Right lobe of liver (tissue), 6 donors: ENCODE measurements around the gene MMP25. TPM values are rescaled to one million over a fixed set of nuclear protein-coding genes. Genes with fewer than 3 reads are reported as not detected.

Experiments
- ATAC-seq, 4 donors: fragments of 200-7000 bp; cut with Tn5 transposase; one replicate each; pipeline ENCODE4 v1.9.1; 2020; ENCODE audit warnings: mild to moderate bottlenecking in 4 of 4, moderate library complexity in 4 of 4
- DNase-seq, 3 donors: peaks; one replicate each; pipeline ENCODE4 v3.0.0-alpha.2; 2020
- H3K27ac ChIP-seq, 3 donors: fragments of 200-600 bp; one replicate each; pipeline ENCODE4 v1.8.0; 2022
- H3K27me3 ChIP-seq, 2 donors: fragments of 200-600 bp; one replicate each; pipeline ENCODE4 v1.8.0; 2022
- H3K36me3 ChIP-seq, 4 donors: fragments of 200-600 bp; sonication (generic) in 1 of 4; one replicate each; pipeline versions ENCODE4 v1.5.1 to v1.8.0; 2017 to 2022; ENCODE audit warnings: control low read depth in 1 of 4
- H3K4me1 ChIP-seq, 4 donors: fragments of 200-600 bp; sonication (generic) in 1 of 4; one replicate each; pipeline versions ENCODE4 v1.5.1 to v1.8.0; 2017 to 2022; ENCODE audit warnings: control low read depth in 1 of 4
- H3K4me3 ChIP-seq, 3 donors: fragments of 200-600 bp; one replicate each; pipeline ENCODE4 v1.8.0; 2022
- H3K9me3 ChIP-seq, 4 donors: fragments of 200-600 bp; sonication (generic) in 1 of 4; one replicate each; pipeline versions ENCODE4 v1.5.1 to v1.8.0; 2017 to 2022; ENCODE audit warnings: control low read depth in 1 of 4
- CTCF ChIP-seq, 4 donors: fragments of 200-600 bp in 3 of 4; fragments of 450-650 bp in 1 of 4; IDR thresholded peaks; one replicate each; pipeline versions ENCODE4 v1.5.1 to v1.8.0; 2016 to 2022; ENCODE audit warnings: antibody characterized with exemption in 4 of 4, mild to moderate bottlenecking in 2 of 4
- POLR2A ChIP-seq: fragments of 450-650 bp; IDR thresholded peaks from one replicate; pipeline ENCODE4 v1.6.1; 2017; ENCODE audit warnings: antibody characterized with exemption, mild to moderate bottlenecking
- WGBS: methylation state at CpG from one replicate; pipeline ENCODE4 v1.1.6; 2018; ENCODE audit warnings: low coverage, low lambda C conversion rate; ENCODE audit not compliant: insufficient coverage; ENCODE audit errors: missing lambda C conversion rate; 5-methylcytosine and 5-hydroxymethylcytosine counted together
- intact Hi-C, 2 donors: fragments of 100-400 bp; cut with DNase I; formaldehyde crosslinking; loops; one replicate each; pipeline versions ENCODE4 v1.11.2 to v1.14.1; 2022
- total RNA-seq, 6 experiments: library from RNA; depleted of rRNA in 2 of 6; stranded (reverse); fragments of >200 nt in 2 of 6; fragmentation: NEBNext Ultra II Directional in 3 of 6; extraction: Animal tissue kit (Norgen Biotek cat#: 25700) in 3 of 6; gene quantifications; one replicate each; pipeline versions ENCODE4 v1.1.0 to v1.2.4, GENCODE V29; 2016 to 2023
- donor health status: DM: no; HTN: yes; CAD: no.
- donor health status: DM: no; HTN: no; CAD: no.
- donor health status: DM: no; HTN: no; CAD: no.
- donor health status: DM: no; HTN: yes; CAD: no.
- donor health status: DM: no; HTN: yes; CAD: no.

Gene MMP25
- total RNA-seq, 6 experiments from 2014 or later, result 1.3 to 2.0 (median 1.6) TPM

DNA sequence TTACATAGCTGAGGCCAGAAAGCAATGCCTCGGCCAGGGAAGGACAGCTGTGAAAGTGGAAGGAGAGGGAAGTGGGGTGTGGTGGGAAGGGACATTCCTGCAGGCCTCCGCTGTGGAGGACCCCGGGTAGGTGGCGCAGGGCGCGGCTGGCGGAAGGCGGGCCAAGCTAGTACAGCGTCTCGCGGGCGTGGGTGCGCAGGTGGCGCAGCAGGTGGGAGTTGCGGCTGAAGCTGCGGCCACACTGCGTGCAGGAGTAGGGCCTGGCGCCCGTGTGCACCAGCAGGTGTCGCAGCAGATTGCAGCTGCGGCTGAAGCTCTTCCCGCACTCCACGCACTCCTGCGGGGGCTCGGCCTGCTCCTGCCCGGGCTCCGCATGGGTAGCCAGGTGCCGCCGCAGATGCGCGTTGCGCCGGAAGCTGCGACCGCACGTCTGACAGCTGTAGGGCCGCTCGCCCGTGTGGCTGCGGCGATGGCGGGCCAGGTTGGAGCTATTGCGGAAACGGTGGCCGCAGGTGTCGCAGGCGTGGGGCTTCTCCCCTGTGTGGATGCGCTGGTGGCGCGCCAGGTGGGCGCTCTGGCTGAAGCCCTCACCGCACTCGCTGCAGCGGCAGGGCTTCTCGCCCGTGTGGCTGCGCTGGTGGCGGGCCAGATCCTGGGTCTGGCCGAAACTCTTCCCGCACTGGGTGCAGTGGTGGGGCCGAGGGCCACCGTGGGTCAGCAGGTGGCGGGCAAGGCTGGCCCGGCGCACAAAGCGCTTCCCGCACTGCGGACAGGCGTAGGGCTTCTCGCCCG is 42.8 kb downstream of the MMP25 start:
- H3K27ac ChIP-seq, result no peak overlapping the region
- ATAC-seq (no peak), DNase-seq (peak in 1 of 3 donors; percentile 44)
- H3K36me3 ChIP-seq, result no peaks in the 10 kb centered on the region
- 60% methylated on average over 3 of the region's 71 CpGs for WGBS
- H3K27me3 ChIP-seq, result no peaks in the 10 kb centered on the region
- no peaks in the 10 kb centered on the region for H3K4me1 ChIP-seq
- no peaks in the 10 kb centered on the region for H3K9me3 ChIP-seq
- H3K4me3 ChIP-seq, result no peak overlapping the region
- intact Hi-C loops, result no loop called here
- TF ChIP-seq CTCF (IDR thresholded peaks at IDR 0.05), result no peak
- no peak for TF ChIP-seq POLR2A

GRCh38 chr16:3089717-3090592 is 43.6 kb downstream of the MMP25 start:
- Histone ChIP-seq H3K27me3 (no peaks in the 10 kb centered on the region), H3K27ac (no peak overlapping the region), H3K4me1 (no peaks in the 10 kb centered on the region), H3K4me3 (no peak overlapping the region), H3K9me3 (no peaks in the 10 kb centered on the region), H3K36me3 (no peaks in the 10 kb centered on the region)
- ATAC-seq (no peak), DNase-seq (peak in 1 of 3 donors; percentile 45)
- TF ChIP-seq CTCF (IDR thresholded peaks at IDR 0.05), result no peak
- intact Hi-C loops, result no loop called here
- WGBS, result 86% methylated on average over 5 of the region's 81 CpGs

- DNase-seq, result no peak
- H3K27me3 ChIP-seq, result no peaks in the 10 kb centered on the region
- intact Hi-C loops, result no loop called here
- no peaks in the 10 kb centered on the region for H3K4me1 ChIP-seq
- no peaks in the 10 kb centered on the region for H3K9me3 ChIP-seq
- no peaks in the 10 kb centered on the region for H3K36me3 ChIP-seq
- WGBS, result 78% methylated on average over 3 of the region's 8 CpGs
- ATAC-seq, result no peak
- H3K4me3 ChIP-seq, result no peak overlapping the region
- TF ChIP-seq POLR2A (no peak), CTCF (IDR thresholded peaks at IDR 0.05) (no peak)
- H3K27ac ChIP-seq, result no peak overlapping the region
These were observed 45.2 kb downstream of the MMP25 start for GRCh38 chr16:3091551-3091950.

- Histone ChIP-seq H3K36me3 (no peaks in the 10 kb centered on the region), H3K27ac (no peak overlapping the region), H3K4me1 (no peaks in the 10 kb centered on the region), H3K4me3 (no peak overlapping the region), H3K9me3 (no peaks in the 10 kb centered on the region), H3K27me3 (no peaks in the 10 kb centered on the region)
- ATAC-seq (no peak), DNase-seq (no peak)
- TF ChIP-seq POLR2A, result no peak
- no peak for TF ChIP-seq CTCF (IDR thresholded peaks at IDR 0.05)
- no CpG with 5 or more reads among the region's 20 CpGs for WGBS
- intact Hi-C loops, result no loop called here
These were observed 46.2 kb downstream of the MMP25 start for GRCh38 chr16:3092501-3092941.
